Measurements from ENCODE around the gene TP53TG3C.
"Not testable (repeated sequence)": the region's sequence is repeated elsewhere in the genome, so short reads cannot be mapped to it uniquely, and the experiment has no call there.

The TP53TG3C gene, protein sequence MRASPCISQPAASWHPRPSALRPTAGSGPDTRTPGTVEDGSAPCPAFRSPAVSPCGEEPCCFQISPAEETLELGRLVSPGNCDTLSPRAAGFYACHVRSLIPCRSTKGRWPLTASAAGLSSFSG

DNA sequence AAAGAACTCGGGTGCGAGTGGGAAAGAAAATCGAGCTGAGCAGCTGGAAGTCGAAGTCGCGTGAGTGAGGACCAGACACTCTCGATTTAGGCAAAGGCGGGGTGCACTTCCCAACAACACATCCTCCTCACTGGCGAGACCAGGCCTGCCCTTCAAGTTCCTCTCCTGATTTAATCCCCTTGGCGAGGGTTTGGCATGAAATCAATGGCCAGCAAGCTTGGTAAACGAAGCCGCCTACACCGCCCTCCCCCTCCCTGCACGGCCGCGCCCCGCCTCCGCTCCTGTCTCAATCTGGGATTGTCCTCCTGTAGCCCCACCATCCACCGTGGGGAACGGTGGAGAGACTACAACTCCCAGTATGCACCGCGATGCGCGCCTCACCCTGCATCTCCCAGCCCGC is at the start of gene TP53TG3C:
TP53TG3C (plus strand) TSS at position 301 of the 400 bp plus-strand sequence; CDS start at position 369, 68 bp downstream.
- not testable (repeated sequence) for DNase-seq (ENCODE audit: low read depth in 2 of 2)
